Cardiac septum (tissue), 1 donor: ENCODE measurements around the gene SLC25A38. TPM values are rescaled to one million over a fixed set of nuclear protein-coding genes. Genes with fewer than 3 reads are reported as not detected.
"Not testable (repeated sequence)": the region's sequence is repeated elsewhere in the genome, so short reads cannot be mapped to it uniquely, and the experiment has no call there.

ENCODE experiments used
- DNase-seq: peaks from one replicate; pipeline ENCODE4 v3.0.0-alpha.2; 2020; ENCODE audit warnings: low spot score
- intact Hi-C: fragments of 100-400 bp; cut with DNase I; formaldehyde crosslinking; loops from one replicate; pipeline ENCODE4 v1.14.0; 2022
- total RNA-seq: library from RNA; stranded (reverse); fragmentation: NEBNext Ultra II Directional; extraction: Animal tissue kit (Norgen Biotek cat#: 25700); gene quantifications from one replicate; pipeline ENCODE4 v1.2.1, GENCODE V29; 2021
- donor health status: DM: no; HTN: no; CAD: no.

SLC25A38 gene
- total RNA-seq, 1 donor from 2014 or later = 14.6 TPM

DNA sequence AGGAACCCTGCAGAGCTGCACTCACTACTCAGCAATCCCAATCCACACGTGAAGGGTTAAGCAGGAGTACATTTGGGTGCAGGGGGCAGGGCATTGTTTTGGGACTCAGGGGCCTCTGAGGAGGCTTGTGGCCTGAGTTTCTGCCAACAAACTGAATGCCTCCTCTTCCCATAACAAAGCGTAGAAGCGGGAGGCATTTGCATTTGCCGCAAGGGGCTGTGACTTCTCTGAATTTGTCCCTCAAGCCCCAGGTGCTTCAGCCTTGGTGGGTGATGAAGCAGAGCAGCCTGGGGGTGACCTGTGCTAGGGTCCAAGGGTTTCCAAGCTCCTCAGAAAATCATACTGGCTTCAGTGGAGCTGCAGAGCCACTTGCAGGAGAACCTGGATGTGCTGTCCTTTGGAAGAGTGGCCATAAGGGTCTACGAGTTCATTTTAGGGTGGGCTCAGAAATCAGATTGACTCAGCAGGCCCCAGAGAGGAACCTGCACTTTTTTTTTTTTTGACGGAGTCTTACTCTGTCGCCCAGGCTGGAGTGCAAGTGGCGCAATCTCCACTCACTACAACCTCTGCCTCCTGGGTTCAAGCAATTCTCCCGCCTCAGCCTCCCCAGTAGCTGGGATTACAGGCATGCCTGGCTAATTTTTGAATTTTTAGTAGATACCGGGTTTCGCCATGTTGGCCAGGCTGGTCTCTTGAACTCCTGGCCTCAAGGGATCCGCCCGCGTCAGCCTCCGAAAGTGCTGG is 21.9 kb downstream of the SLC25A38 start:
- intact Hi-C loops = no loop called here
- no peak for DNase-seq

GRCh38 chr3:39405687-39406367 is 22.7 kb downstream of the SLC25A38 start:
- no peak for DNase-seq
- intact Hi-C loops = loop anchor here (1.0 kb wide), 1 partner anchor 22 kb away; no protein-coding TSS in a partner anchor

DNA sequence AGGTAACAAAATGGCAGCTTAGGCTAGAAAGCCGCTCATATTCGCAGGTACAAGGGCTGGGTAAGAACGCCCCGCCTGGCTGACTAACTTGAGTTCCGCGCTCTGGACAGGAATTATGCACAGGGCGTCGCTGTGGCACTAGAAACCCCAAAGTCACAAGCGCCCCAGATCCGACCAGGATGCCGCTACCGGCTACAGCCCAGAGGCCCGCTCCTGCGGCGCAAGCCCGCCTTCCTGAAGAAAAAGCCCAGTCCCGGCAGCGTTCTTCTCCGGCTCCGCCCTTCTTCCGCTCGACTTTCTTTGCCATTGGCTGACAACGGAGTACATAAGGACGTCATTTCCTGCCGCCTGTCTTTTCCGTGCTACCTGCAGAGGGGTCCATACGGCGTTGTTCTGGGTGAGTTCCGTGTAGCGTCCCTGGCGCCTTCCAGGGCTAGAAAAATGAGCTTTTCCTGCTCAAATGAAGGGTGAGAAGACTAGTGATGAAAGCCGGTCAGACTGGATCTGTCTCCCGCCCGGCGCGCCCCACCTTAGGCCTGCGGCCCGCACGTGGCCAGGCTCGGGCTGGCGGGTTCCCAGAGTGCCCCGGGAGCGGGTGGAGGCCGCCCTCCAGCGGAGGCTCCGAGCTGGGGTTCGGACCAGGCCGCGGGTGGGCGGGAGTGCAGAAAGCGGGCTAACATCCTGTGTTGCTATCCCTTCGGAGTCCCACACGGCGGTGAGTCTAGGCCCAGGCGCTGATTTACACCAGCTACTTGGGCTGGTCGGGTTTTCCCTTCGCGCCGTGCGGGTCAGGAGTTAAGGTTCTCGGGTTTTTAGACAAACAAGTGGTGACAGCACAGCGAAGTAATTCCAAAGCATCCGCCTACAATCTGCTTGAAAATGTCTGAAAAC is 23.4 kb downstream of the SLC25A38 start, which contains the start of gene RPSA:
Gene RPSA, plus strand, starts transcription at position 353 of the 891 bp plus-strand sequence. CDS start 934 bp downstream, outside the sequence.
- intact Hi-C loops = loop anchor here (1.0 kb wide), 1 partner anchor 22 kb away; no protein-coding TSS in a partner anchor
- peak; percentile 94 for DNase-seq

GRCh38 chr3:39407259-39407629 is 24.1 kb downstream of the SLC25A38 start:
- intact Hi-C loops = no loop called here
- no peak for DNase-seq

DNA sequence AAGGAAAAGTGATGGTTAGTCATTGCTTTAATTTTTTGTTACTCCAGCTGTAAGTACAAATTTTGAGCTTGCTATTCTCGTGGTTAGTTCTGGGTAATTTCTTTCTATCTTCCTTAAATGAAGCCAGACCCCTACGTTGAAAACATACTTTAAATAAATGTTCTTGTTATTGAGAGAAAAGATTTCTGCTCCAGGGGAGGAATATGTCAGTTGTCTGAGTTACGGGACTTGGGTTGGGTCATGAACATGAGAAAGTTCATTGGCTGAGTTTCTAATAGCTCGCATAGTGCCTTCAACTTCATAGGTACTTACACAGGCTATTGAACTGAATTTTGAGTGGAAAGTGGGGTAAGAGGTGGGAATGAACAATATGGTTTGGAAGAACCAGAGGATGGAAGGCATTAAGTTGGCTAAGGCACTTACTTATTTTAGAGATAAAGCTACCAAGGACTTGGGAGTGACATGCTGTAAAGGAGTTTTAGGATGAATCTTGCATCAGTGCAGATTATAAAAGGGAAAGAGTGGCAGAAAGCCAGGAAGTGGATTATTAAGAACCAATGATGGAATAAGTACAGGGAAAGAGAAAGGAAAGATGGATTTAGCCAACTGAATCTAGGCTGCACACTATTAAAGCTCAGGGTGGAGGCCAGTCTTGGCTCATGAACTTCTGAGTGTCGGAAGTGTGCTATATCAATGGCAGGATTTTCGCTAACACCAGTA is 24.8 kb downstream of the SLC25A38 start:
- intact Hi-C loops = no loop called here
- DNase-seq = no peak

DNA sequence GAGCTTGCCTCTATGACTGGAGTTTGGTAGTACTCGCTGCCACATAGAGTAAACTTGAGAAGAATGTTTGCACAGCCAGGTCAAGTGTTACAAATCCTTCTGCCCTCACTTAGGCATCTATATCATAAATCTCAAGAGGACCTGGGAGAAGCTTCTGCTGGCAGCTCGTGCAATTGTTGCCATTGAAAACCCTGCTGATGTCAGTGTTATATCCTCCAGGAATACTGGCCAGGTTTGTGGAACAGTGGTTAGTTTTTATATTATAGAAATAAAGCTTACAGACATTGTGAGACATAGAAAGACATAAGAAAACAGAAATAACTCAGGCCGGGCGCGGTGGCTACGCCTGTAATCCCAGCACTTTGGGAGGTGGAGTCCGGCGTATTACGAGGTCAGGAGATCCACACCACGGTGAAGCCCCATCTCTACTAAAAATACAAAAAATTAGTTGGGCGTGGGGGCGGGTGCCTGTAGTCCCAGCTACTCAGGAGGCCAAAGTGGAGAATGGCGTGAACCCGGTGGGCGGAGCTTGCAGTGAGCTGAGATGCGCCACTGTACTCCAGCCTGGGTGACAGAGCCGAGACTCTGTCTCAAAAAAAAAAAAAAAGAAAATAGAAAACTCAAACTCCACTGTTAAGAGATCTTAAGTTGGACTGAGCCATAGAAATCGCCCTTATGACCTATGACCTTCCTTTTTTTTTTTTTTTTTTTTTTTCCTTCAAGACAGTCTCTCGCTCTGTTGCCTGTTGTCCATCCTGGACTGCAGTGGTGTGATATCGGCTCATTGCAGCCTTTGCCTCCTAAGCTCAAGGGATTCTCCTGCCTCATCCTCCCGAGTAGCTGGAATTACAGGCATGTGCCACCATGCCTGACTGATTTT is 25.6 kb downstream of the SLC25A38 start:
- intact Hi-C loops = no loop called here
- no peak for DNase-seq

- intact Hi-C loops = no loop called here
Measured at GRCh38 chr3:39409514-39410136, 26.5 kb downstream of the SLC25A38 start.

DNA sequence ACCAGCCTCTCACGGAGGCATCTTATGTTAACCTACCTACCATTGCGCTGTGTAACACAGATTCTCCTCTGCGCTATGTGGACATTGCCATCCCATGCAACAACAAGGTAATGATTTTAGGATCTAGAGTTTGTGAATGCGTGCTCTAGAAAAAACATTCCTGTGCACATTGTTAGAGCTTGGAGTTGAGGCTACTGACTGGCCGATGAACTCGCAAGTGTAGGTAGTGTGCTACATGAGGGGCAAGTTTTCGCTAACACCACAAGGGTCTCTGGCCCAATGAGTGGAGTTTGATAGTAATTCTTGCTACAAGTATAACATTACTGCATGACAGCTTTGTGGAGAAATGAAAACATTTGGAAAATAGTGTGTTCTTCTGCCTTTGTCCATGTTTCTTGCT is 27.7 kb downstream of the SLC25A38 start:
- intact Hi-C loops = no loop called here
- no peak for DNase-seq

More at GRCh38 chr3:39409514-39410136, 26.5 kb downstream of the SLC25A38 start:
- no peak for DNase-seq

DNA sequence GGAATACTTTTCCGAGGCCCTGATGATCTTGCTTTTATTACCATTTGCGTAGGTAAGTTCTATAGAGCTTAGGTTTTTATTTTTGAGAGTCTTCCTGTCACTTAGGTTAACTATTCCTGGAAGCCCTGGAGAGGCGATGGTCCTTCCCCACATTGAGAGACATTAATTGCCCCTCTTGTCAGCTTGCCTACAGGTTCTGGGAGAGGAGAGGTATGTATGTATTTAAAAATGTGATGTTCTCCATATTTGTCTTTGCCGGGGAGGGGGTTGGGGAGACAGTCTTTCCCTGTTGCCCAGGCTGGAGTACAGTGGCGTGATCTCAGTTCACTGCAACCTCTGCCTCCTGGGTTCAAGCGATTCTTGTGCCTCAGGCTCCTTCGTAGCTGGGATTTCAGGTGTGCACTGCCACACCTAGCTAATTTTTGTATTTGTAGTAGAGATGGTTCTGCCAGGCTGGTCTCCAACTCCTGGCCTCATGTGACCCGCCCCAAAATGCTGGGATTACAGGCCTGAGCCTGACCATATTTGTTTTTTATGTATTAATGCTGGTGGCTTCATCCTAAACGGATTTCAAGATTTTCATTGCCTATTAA is 29.6 kb downstream of the SLC25A38 start:
- intact Hi-C loops = no loop called here
- DNase-seq = no peak

DNA sequence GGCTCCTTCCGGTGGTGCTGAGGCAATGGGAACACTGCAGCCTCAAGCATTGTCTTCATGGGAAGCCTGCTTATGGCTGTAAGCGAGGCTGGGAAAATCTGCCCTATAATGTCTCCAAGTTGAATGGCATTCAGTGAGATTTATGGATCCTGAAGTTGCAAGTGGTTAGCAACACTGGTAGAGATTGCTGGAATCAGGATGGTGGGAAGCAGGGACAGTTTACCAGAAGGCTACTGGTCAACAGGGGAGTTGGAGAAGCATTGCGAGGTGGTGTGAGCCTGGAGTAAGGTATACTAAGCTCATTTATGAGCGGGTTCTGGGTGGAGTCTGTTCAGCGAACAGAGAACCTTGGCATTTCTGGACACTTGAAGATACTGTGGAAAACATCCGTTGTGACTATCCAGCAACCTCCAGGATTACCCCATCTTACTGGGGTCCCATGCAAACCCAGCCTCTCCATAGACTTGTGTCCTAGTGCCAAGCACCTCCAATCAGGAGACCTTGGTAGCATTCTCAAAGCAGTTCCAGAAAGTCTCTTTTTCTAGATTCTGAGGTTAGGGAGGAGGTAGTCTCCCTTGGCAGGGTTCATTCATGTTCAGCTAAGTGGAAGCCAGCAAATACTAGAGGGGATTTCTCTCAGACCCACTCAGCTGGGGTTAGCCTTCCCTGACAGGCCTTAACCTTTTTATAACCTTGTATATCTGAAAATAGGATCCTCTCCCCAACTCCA is 30.7 kb downstream of the SLC25A38 start:
- DNase-seq = no peak
- intact Hi-C loops = no loop called here

DNA sequence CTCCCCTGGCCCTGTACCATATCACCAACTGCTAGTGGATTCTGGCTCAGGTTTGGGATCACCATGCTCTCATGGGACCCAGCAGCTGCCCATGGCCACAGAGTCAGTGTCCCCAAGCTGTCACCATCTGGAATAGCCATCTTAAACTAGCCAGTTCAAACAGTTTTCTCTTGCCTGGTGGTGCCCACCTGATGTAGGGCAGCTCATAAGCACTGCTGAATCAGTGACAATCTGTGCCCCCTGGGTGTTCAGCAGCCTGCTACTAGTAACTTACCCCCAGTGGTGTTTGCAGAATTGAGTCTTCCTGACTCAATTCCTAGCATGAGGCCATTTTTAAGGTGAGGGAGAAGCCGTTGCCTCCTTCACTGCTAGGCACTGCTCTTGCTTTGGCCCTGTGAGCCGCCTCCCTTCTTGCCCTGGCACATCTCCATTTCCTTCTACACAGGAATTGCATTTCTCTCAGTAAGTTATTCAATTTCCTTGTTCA is 31.3 kb downstream of the SLC25A38 start:
- intact Hi-C loops = no loop called here
- no peak for DNase-seq

DNA sequence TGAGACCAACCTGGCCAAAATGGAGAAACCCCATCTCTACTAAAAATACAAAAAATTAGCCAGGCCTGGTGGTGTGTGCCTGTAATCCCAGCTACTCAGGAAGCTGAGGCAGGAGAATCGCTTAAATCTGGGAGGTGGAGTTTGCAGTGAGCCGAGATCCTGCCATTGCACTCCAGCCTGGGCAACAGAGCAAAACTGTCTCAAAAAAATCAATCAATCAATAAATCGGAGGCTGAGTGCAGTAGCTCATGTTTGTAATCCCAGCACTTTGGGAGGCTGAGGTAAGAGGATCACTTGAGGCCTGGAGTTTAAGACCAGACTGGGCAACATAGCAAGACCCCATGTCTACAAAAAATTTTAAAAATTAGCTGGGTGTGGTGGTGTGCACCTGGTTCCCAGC is 32.1 kb downstream of the SLC25A38 start:
- DNase-seq = not testable (repeated sequence)
- intact Hi-C loops = loop anchor here (5.0 kb wide), 1 partner anchor 82 kb away; no protein-coding TSS in a partner anchor

DNA sequence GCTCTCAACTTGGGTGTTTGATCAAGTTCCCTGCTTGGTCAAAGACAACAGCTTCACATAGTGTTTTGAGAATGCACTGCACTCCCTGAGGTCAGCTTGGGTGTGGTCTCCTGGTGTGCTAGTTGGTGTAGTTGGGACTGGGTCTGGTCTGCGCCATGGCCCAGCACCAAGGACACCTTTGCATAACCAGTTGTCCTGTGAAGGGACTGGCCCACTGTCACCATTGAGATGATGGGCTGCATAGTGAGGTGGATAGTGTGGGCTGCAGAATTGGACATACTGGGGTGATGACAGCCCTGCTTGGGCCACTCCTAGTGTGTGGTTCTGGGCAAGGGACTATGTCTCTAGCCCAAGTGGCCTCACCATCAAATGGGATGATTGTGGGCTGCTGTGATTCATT is 32.8 kb downstream of the SLC25A38 start:
- no peak for DNase-seq
- intact Hi-C loops = loop anchor here (5.0 kb wide), 1 partner anchor 81 kb away; no protein-coding TSS in a partner anchor

GRCh38 chr3:39416998-39417397 is 33.8 kb downstream of the SLC25A38 start:
- DNase-seq = not testable (repeated sequence)
- intact Hi-C loops = loop anchor here (5.0 kb wide), 1 partner anchor 80 kb away; no protein-coding TSS in a partner anchor

- DNase-seq = not testable (repeated sequence)
- intact Hi-C loops = loop anchor here (5.0 kb wide), 1 partner anchor 79 kb away; no protein-coding TSS in a partner anchor
Measured at GRCh38 chr3:39418556-39419225, 35.5 kb downstream of the SLC25A38 start.
